Stimulated activated CD8-positive, alpha-beta memory T cell treated with anti-CD3 and anti-CD28 coated beads, Interleukin-7, amount 100 ng/mL, for 24 hours (primary cell): ENCODE measurements around the gene EFNA5.

ENCODE experiments used
- DNase-seq: peaks from one replicate; pipeline ENCODE4 v3.0.0-alpha.2; 2020; ENCODE audit warnings: low read depth

The EFNA5 gene

DNA sequence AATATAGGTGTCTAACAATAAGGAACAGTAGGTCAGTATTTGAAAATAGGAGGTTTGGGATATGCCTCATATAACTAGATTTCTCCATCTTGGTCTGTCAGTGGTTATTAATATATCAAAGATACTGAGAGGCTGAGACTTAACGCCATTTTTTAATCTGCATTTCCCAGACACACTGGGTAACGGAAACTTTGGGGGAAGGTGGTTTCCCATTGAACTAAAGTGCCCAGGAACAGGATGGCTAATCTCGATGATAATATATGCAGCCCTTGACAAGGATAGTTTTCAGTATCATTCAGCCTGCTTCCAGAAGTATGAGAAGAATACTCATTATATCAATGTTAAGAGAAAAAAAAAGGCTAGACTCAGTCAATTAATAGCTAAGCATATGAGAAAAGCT lies 30.7 kb downstream of the EFNA5 start:
- DNase-seq, result no peak

GRCh38 chr5:107636555-107636954 lies 34.2 kb downstream of the EFNA5 start:
- no peak for DNase-seq

DNA sequence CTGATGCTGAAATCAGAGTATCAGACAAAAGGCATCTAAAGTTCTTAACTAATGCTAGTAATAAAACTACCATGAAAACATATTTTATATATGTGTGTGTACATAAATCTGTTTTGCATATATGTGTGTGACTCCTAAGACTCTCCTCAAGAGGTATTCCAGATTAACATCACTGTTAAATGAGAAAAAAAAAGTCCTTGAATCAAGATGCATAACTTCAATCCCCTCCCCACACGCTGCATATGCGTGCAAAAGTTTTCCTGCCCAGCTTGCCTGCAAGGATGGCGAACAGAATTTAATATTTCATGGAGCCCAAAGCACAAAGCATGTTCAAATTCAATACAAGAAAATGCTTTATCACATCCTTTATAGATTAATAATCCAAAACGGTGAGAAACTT lies 34.7 kb downstream of the EFNA5 start:
- DNase-seq, result no peak

GRCh38 chr5:107634981-107635848 lies 35.5 kb downstream of the EFNA5 start:
- DNase-seq, result no peak

GRCh38 chr5:107633171-107633901 lies 37.4 kb downstream of the EFNA5 start:
- no peak for DNase-seq

DNA sequence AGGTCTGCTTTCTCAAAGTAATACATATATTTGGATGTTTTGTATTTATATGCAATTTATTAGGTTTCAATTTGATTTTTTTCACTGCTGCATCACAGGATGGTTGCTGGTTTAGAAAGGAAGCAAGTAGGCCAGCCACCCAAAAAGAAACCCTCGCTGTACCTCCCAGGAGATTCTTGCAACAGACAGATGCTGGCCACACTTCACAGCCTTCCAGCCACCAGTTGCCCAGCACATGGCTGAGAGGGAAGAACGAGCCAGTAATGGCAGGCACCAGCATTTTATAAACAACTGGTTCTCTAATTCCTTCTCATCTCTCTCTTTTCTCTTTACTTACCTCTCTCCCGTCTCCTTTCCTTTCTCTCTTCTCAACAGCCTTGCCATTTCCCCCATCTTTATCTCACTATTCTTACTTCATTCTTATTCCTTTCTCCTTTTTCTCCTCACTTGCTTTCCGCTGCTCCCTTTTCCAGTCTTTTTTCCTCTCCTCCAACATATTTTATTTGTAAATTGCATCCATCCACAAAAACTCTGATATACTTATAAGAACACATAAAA lies 38.9 kb downstream of the EFNA5 start:
- no peak for DNase-seq

DNA sequence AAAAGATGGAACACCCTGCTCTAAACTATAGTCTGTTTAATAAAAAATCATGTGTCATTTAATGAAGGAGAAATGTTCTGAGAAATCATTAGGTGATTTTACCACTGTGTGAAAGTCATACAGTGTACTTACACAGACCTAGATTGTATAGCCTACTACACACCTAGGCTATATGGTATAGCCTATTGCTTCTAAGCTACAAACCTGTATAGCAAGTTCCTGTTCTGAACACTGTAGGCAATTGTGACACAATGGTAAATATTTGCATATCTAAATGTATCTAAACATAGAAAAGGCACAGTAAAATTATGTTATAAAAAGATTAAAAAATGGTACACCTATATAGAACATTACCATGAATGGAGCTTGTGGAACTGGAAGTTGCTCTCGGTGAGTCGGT lies 40.6 kb downstream of the EFNA5 start:
- no peak for DNase-seq

GRCh38 chr5:107624235-107624634 lies 46.5 kb downstream of the EFNA5 start:
- DNase-seq, result no peak

DNA sequence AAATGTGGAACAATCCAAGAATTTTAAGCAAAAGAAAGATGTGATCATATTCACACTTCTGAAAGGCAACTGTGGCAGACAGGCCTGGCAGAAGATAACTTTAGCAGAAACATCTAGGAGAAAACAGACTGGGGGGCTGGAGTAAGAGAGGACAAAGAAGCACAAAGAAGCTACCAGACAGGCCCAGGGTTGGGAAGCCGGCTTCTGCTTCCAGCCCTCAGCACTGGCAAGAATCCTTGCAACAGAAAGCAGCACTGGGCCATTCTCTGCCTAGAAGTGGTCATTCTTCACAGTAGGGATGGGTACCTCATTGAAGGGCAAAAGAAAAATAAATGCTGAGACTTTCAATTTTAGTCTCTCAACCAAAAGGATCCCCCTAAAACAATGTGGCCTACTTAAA lies 49.6 kb downstream of the EFNA5 start:
- no peak for DNase-seq

DNA sequence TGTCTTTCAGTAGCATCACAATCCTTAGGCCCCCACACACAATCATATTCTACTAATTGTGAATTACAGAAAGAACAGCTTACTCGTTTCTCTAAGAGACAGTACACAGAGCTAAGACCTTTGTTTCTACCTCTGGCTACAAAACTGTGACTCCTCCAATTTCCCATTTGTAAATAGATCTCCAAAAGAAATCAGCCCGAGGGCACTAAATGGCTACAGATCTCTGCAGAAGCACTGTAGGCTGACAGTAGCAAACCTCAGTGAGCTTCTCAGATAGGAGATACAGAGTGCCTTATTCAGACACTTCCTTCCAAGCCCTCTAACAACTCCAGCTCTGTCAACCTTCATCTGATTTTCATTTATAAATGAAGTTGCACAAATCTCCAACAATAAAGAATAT lies 51.0 kb downstream of the EFNA5 start:
- no peak for DNase-seq

- no peak for DNase-seq
Observed at GRCh38 chr5:107618242-107618641, 52.5 kb downstream of the EFNA5 start.

- no peak for DNase-seq
Observed at GRCh38 chr5:107617052-107617451, 53.7 kb downstream of the EFNA5 start.

GRCh38 chr5:107616213-107616612 lies 54.5 kb downstream of the EFNA5 start:
- no peak for DNase-seq

DNA sequence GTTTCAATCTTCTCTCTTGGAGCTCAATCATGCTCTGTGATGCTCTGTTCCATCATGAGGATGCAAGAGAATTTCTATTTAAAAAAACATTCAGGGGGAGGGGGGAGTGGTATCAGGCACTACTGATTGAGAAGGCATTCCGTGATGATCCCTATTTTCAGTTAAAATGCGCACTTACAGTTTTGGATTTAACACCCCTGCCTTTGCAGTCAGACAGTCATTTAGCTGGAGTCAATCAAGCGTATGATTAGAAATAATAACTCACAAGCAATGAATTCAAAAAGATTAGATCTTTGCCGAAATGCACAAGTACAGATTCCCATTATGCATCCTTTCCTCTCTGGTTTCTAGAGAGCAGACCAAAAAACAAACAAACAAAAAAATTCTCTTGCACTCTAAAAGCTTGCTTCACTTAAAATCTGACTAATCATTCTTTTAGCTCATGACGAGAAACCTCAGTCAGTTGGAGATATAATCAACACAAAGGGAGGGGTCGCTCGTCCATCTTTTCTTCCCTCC lies 55.4 kb downstream of the EFNA5 start:
- DNase-seq, result no peak

- DNase-seq, result no peak
Observed at GRCh38 chr5:107612541-107612940, 58.2 kb downstream of the EFNA5 start.

- DNase-seq, result no peak
Observed at GRCh38 chr5:107610798-107611197, 59.9 kb downstream of the EFNA5 start.

GRCh38 chr5:107607671-107608345 lies 62.9 kb downstream of the EFNA5 start:
- DNase-seq, result no peak

GRCh38 chr5:107607196-107607595 lies 63.5 kb downstream of the EFNA5 start:
- no peak for DNase-seq

- DNase-seq, result no peak
Observed at GRCh38 chr5:107605596-107606125, 65.1 kb downstream of the EFNA5 start.

DNA sequence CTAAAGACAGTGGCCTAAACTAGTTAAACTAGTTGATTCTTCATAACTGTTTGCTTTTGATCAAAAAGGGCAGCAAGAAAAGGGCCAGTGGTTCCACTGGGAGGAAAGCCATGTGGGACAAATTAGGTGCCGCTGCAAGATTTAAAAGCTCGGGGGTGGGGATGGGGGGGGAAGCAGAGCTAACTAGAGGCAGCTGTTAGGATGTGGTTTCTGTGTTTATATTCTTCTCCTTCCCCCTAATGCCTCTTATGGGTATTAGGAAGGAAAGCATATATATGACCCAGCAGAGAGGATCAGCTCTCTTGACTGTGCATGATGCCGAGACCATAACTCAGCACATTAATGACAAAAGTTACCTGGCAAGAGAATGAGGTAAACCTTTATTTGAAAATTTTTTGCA lies 65.7 kb downstream of the EFNA5 start:
- no peak for DNase-seq

DNA sequence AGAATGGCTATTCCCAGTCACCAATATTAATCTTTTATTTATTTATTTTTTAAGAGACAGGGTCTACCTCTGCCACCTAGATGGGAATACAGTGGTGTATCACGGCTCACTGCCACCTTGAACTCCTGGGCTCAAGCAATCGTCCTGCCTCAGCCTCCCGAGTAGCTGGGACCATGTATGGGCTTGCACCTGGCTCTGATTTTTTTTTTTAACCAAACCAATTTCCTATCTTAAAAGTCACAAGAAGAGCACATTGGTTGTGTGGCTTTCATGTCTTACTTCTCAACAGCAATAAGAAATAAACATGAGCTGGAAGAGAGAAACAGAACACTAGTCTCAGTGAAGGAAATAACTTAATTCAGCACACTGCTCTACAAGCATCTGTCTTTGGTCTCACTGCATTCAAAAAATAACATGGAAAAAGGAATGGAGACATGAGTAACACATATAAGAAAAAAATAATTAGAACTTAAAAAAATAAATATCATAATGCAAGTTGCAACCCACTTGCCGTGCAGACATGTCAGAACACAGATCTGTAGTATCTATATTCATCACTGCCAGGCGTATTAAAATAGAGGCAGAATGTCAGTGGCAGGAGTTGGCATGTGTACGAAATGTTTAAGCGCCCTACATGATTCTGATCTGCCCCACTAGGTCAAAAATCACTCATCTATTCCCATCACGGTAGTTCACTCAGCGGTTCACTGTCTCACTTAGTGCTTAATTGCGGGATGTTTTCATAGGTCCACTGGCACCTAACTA lies 66.4 kb downstream of the EFNA5 start:
- no peak for DNase-seq
